ENCODE data around the gene OLFM3. TPM values are rescaled to one million over a fixed set of nuclear protein-coding genes. Genes with fewer than 3 reads are reported as not detected.

The OLFM3 gene
- total and polyA plus RNA-seq, 2 experiments from 2014 or later = 0.21 to 0.31 TPM

DNA sequence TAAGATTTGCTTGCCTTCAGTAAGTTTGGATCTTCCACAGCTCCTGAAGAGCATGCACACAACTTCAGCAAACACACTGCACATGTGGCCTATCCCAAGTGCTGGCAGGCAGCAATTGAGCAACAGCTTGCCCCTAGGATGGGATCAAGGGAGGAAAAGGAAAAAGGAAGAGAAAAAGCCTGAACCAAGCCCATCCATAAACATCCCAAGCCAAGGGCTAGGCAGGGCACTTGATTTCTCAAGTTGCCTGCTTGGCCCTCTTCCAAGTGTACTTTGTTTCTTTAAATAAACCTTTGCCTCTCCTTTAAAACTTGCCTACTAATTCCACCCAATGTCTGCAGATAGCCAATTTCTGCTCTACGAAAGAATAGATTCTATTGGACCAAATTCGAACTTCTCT lies 49.0 kb upstream of the OLFM3 start:
- no peaks in the 10 kb centered on the region for H3K36me3 Mint-ChIP-seq (ENCODE audit: low read depth)
- Histone ChIP-seq H3K4me1 (ENCODE audit: insufficient read depth) (no peaks in the 10 kb centered on the region), H3K4me3 (no peak overlapping the region), H3K27ac (ENCODE audit: low read depth) (no peak overlapping the region), H3F3A (replicated peaks; ENCODE audit: low read depth) (no peaks in the 10 kb centered on the region), H3K36me3 (ENCODE audit: insufficient read depth) (no peaks in the 10 kb centered on the region), H4K20me1 (replicated peaks; ENCODE audit: insufficient read depth) (no peaks in the 10 kb centered on the region), H3K9me2 (ENCODE audit: insufficient read depth) (no peaks in the 10 kb centered on the region), H3K79me2 (replicated peaks; ENCODE audit: insufficient read depth) (no peaks in the 10 kb centered on the region), H3K27me3 (ENCODE audit: insufficient read depth) (no peaks in the 10 kb centered on the region), H2AFZ (no peak overlapping the region), H3K4me2 (no peak overlapping the region)
- H3K27me3 Mint-ChIP-seq (ENCODE audit: insufficient read depth, low read depth, poor library complexity) = no peaks in the 10 kb centered on the region
- H3K4me1 Mint-ChIP-seq = no peaks in the 10 kb centered on the region
- TF ChIP-seq ZNF114 (CRISPR knock-in tag; IDR thresholded peaks at IDR 0.05) = no peak
- TF ChIP-seq JUNB (IDR thresholded peaks at IDR 0.05; ENCODE audit: unreplicated experiment) = no peak
- TF ChIP-seq NANOG (IDR thresholded peaks at IDR 0.05; ENCODE audit: borderline replicate concordance) = no peak
- no peak for TF ChIP-seq STAT1 (IDR thresholded peaks at IDR 0.05; ENCODE audit: unreplicated experiment)
- no peak for TF ChIP-seq EZH2 (IDR thresholded peaks at IDR 0.05; ENCODE audit: low read depth, unreplicated experiment)
- no peak for TF ChIP-seq EZH2phosphoT487 (IDR thresholded peaks at IDR 0.05; ENCODE audit: unreplicated experiment)
- TF ChIP-seq POLR2AphosphoS5 (IDR thresholded peaks at IDR 0.05; ENCODE audit: low read depth) = no peak
- TF ChIP-seq, protein P1, sequence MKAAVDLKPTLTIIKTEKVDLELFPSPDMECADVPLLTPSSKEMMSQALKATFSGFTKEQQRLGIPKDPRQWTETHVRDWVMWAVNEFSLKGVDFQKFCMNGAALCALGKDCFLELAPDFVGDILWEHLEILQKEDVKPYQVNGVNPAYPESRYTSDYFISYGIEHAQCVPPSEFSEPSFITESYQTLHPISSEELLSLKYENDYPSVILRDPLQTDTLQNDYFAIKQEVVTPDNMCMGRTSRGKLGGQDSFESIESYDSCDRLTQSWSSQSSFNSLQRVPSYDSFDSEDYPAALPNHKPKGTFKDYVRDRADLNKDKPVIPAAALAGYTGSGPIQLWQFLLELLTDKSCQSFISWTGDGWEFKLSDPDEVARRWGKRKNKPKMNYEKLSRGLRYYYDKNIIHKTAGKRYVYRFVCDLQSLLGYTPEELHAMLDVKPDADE (IDR thresholded peaks at IDR 0.05) = no peak
- no peak for TF ChIP-seq CREB1 (CRISPR knock-in tag; IDR thresholded peaks at IDR 0.05; ENCODE audit: low read depth)
- TF ChIP-seq, protein P2, sequence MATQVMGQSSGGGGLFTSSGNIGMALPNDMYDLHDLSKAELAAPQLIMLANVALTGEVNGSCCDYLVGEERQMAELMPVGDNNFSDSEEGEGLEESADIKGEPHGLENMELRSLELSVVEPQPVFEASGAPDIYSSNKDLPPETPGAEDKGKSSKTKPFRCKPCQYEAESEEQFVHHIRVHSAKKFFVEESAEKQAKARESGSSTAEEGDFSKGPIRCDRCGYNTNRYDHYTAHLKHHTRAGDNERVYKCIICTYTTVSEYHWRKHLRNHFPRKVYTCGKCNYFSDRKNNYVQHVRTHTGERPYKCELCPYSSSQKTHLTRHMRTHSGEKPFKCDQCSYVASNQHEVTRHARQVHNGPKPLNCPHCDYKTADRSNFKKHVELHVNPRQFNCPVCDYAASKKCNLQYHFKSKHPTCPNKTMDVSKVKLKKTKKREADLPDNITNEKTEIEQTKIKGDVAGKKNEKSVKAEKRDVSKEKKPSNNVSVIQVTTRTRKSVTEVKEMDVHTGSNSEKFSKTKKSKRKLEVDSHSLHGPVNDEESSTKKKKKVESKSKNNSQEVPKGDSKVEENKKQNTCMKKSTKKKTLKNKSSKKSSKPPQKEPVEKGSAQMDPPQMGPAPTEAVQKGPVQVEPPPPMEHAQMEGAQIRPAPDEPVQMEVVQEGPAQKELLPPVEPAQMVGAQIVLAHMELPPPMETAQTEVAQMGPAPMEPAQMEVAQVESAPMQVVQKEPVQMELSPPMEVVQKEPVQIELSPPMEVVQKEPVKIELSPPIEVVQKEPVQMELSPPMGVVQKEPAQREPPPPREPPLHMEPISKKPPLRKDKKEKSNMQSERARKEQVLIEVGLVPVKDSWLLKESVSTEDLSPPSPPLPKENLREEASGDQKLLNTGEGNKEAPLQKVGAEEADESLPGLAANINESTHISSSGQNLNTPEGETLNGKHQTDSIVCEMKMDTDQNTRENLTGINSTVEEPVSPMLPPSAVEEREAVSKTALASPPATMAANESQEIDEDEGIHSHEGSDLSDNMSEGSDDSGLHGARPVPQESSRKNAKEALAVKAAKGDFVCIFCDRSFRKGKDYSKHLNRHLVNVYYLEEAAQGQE (IDR thresholded peaks at IDR 0.05; ENCODE audit: unreplicated experiment) = no peak
- no peak for TF ChIP-seq CTCF (conservative IDR thresholded peaks at IDR 0.05; ENCODE audit: low read depth in 2 of 2)
- TF ChIP-seq, protein P3, sequence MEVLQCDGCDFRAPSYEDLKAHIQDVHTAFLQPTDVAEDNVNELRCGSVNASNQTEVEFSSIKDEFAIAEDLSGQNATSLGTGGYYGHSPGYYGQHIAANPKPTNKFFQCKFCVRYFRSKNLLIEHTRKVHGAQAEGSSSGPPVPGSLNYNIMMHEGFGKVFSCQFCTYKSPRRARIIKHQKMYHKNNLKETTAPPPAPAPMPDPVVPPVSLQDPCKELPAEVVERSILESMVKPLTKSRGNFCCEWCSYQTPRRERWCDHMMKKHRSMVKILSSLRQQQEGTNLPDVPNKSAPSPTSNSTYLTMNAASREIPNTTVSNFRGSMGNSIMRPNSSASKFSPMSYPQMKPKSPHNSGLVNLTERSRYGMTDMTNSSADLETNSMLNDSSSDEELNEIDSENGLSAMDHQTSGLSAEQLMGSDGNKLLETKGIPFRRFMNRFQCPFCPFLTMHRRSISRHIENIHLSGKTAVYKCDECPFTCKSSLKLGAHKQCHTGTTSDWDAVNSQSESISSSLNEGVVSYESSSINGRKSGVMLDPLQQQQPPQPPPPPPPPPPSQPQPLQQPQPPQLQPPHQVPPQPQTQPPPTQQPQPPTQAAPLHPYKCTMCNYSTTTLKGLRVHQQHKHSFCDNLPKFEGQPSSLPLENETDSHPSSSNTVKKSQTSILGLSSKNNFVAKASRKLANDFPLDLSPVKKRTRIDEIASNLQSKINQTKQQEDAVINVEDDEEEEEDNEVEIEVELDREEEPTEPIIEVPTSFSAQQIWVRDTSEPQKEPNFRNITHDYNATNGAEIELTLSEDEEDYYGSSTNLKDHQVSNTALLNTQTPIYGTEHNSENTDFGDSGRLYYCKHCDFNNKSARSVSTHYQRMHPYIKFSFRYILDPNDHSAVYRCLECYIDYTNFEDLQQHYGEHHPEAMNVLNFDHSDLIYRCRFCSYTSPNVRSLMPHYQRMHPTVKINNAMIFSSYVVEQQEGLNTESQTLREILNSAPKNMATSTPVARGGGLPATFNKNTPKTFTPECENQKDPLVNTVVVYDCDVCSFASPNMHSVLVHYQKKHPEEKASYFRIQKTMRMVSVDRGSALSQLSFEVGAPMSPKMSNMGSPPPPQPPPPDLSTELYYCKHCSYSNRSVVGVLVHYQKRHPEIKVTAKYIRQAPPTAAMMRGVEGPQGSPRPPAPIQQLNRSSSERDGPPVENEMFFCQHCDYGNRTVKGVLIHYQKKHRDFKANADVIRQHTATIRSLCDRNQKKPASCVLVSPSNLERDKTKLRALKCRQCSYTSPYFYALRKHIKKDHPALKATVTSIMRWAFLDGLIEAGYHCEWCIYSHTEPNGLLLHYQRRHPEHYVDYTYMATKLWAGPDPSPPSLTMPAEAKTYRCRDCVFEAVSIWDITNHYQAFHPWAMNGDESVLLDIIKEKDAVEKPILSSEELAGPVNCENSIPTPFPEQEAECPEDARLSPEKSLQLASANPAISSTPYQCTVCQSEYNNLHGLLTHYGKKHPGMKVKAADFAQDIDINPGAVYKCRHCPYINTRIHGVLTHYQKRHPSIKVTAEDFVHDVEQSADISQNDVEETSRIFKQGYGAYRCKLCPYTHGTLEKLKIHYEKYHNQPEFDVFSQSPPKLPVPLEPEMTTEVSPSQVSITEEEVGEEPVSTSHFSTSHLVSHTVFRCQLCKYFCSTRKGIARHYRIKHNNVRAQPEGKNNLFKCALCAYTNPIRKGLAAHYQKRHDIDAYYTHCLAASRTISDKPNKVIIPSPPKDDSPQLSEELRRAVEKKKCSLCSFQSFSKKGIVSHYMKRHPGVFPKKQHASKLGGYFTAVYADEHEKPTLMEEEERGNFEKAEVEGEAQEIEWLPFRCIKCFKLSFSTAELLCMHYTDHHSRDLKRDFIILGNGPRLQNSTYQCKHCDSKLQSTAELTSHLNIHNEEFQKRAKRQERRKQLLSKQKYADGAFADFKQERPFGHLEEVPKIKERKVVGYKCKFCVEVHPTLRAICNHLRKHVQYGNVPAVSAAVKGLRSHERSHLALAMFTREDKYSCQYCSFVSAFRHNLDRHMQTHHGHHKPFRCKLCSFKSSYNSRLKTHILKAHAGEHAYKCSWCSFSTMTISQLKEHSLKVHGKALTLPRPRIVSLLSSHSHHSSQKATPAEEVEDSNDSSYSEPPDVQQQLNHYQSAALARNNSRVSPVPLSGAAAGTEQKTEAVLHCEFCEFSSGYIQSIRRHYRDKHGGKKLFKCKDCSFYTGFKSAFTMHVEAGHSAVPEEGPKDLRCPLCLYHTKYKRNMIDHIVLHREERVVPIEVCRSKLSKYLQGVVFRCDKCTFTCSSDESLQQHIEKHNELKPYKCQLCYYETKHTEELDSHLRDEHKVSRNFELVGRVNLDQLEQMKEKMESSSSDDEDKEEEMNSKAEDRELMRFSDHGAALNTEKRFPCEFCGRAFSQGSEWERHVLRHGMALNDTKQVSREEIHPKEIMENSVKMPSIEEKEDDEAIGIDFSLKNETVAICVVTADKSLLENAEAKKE (CRISPR knock-in tag; IDR thresholded peaks at IDR 0.05) = no peak
- no peak for TF ChIP-seq ZNF331 (CRISPR knock-in tag; IDR thresholded peaks at IDR 0.05; ENCODE audit: low read depth)
- H3K9me3 Mint-ChIP-seq = no peaks in the 10 kb centered on the region
- H3K4me3 Mint-ChIP-seq = no peak overlapping the region
- no peak for DNase-seq (ENCODE audit: low spot score)
- no peak overlapping the region for H3K27ac Mint-ChIP-seq
- ATAC-seq = no peak
